Left ventricle myocardium inferior (tissue), 1 donor: ENCODE results near the gene GMEB2. TPM values are rescaled to one million over a fixed set of nuclear protein-coding genes. Genes with fewer than 3 reads are reported as not detected.
"Not testable (repeated sequence)": the region's sequence is repeated elsewhere in the genome, so short reads cannot be mapped to it uniquely, and the experiment has no call there.

Experiments used
- DNase-seq: peaks from one replicate; pipeline ENCODE4 v3.0.0-alpha.2; 2020
- H3K27ac ChIP-seq: fragments of 200-600 bp; replicated peaks from 2 replicates; pipeline ENCODE4 v1.8.0; 2021
- H3K27me3 ChIP-seq: fragments of 200-600 bp; 2 replicates; pipeline ENCODE4 v1.8.0; 2021; ENCODE audit warnings: low read depth
- H3K36me3 ChIP-seq: fragments of 200-600 bp; 2 replicates; pipeline ENCODE4 v1.8.0; 2021
- H3K4me1 ChIP-seq: fragments of 200-600 bp; 2 replicates; pipeline ENCODE4 v1.8.0; 2021
- H3K4me3 ChIP-seq: fragments of 200-600 bp; 2 replicates; pipeline ENCODE4 v1.8.0; 2021; ENCODE audit warnings: mild to moderate bottlenecking, moderate library complexity
- H3K9me3 ChIP-seq: fragments of 200-600 bp; replicated peaks from 2 replicates; pipeline ENCODE4 v1.8.0; 2021
- intact Hi-C: fragments of 100-400 bp; cut with micrococcal nuclease; formaldehyde crosslinking; loops from one replicate; pipeline ENCODE4 v1.11.0; 2022
- total RNA-seq: library from RNA; stranded (reverse); fragmentation: NEBNext Ultra II Directional; extraction: Animal tissue kit (Norgen Biotek cat#: 25700); gene quantifications from one replicate; pipeline ENCODE4 v1.2.1, GENCODE V29; 2021
- TF ChIP-seq, protein P1 (sequence below): fragments of 200-600 bp; IDR thresholded peaks from 2 replicates; pipeline ENCODE4 v1.8.0; 2021; ENCODE audit warnings: antibody characterized with exemption, mild to moderate bottlenecking, borderline replicate concordance
- donor health status: DM: no; HTN: yes; CAD: no; lungs with severe emphysema.

The GMEB2 gene
- total RNA-seq, 1 donor from 2014 or later, result 5.3 TPM

DNA sequence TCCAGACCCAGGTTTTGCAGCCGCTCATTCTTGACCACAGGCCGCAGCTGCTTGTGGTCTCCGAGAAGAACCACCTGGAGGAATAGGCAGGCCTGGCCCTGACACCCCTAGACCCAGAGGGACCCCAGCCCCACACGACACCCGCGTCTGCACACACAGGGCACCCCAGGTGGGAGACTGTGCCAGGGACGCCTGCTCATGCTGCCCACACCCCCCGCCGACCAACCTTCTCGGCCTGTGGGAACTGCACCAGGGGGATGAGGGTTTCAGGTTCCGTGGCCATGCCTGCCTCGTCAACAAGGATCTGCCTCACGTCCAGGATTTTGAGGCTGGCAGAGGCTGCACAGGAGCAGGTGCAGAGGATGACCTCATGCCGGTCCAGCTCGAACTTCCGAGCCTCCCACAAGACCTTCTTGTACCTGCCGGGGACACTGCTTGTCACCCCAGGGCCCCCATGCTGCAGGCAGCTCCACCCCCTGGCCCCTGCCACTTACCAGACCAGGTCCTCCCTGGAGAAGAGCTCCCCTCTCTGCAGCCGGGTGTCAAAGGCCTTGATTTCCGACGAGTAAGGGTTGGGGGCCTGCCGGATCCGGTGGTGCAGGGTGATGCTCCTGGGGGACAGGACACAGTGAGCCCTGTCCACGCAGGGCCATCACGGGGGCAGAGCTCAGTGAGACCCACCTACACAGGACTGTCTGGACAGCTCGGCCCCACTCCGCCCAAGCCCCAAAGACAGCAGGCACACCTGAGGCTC lies 65.9 kb downstream of the GMEB2 start:
- H3K36me3 ChIP-seq, result peaks cover 75% of the 10 kb centered on the region
- TF ChIP-seq, protein P1, sequence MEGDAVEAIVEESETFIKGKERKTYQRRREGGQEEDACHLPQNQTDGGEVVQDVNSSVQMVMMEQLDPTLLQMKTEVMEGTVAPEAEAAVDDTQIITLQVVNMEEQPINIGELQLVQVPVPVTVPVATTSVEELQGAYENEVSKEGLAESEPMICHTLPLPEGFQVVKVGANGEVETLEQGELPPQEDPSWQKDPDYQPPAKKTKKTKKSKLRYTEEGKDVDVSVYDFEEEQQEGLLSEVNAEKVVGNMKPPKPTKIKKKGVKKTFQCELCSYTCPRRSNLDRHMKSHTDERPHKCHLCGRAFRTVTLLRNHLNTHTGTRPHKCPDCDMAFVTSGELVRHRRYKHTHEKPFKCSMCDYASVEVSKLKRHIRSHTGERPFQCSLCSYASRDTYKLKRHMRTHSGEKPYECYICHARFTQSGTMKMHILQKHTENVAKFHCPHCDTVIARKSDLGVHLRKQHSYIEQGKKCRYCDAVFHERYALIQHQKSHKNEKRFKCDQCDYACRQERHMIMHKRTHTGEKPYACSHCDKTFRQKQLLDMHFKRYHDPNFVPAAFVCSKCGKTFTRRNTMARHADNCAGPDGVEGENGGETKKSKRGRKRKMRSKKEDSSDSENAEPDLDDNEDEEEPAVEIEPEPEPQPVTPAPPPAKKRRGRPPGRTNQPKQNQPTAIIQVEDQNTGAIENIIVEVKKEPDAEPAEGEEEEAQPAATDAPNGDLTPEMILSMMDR, result no peak
- no peak for DNase-seq

DNA sequence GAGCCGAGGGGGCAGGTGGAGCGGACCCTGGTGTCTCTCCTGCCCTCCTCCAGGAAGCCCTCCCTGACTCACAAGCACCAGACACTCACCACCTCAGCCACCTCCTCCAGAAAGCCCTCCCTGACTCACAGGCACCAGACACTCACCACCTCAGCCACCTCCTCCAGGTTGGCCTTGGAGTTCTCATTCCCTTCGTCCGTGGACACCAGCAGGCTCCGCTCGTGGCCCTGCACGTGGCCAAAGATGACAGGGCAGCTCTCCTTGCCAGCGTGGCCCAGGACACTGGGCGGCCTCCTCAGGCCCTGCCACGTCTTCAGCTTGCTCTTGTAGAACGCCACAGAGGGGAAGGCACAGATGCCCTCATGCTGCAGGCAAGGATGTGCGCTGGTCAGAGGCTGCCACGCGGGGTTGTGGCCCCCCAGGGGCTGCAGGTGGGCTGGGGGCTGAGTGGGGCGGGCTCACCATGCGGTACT lies 66.5 kb downstream of the GMEB2 start:
- intact Hi-C loops, result no loop called here
- Histone ChIP-seq H3K9me3 (no peaks in the 10 kb centered on the region), H3K27ac (no peak overlapping the region), H3K4me1 (no peaks in the 10 kb centered on the region), H3K36me3 (peaks cover 69% of the 10 kb centered on the region), H3K4me3 (no peak overlapping the region), H3K27me3 (no peaks in the 10 kb centered on the region)
- DNase-seq, result no peak
- TF ChIP-seq, protein P1, result no peak

More for the DNA sequence above, 65.9 kb downstream of the GMEB2 start:
- Histone ChIP-seq H3K27ac (no peak overlapping the region), H3K9me3 (no peaks in the 10 kb centered on the region), H3K27me3 (no peaks in the 10 kb centered on the region), H3K4me1 (no peaks in the 10 kb centered on the region), H3K4me3 (no peak overlapping the region)
- intact Hi-C loops, result no loop called here

DNA sequence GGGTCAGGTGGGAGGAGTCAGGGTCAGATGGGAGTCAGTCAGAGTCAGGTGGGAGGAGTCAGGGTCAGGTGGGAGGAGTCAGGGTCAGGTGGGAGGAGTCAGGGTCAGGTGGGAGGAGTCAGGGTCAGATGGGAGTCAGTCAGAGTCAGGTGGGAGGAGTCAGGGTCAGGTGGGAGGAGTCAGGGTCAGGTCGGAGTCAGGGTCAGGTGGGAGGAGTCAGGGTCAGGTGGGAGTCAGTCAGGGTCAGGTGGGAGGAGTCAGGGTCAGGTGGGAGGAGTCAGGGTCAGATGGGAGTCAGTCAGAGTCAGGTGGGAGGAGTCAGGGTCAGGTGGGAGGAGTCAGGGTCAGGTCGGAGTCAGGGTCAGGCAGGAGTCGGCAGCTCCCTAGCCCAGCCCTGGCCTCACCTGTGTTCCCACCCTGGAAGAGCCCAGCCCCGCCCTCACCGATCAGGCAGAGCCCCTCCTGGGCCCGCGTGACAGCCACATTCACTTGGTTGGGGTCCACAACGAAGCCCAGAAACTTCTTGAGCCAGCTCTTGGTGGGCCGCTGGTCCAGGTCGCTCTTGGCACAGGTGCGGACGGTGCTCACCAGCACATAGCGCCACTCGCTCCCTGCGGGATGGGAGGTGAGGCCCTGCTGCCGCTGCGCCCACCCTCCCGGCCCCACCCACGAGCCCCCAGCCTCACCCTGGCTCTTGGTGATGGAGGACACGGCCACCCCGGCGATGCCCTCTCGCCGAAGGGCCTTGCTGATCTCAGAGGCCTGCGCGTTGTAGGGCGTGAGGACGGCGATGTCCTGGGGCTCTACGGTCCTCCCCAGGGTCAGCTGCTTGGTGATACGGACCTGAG lies 67.2 kb downstream of the GMEB2 start:
- H3K4me3 ChIP-seq, intact Hi-C loops, DNase-seq, H3K27me3 ChIP-seq, H3K4me1 ChIP-seq, H3K9me3 ChIP-seq, H3K27ac ChIP-seq: not testable (repeated sequence)
- peaks cover 62% of the 10 kb centered on the region for H3K36me3 ChIP-seq

DNA sequence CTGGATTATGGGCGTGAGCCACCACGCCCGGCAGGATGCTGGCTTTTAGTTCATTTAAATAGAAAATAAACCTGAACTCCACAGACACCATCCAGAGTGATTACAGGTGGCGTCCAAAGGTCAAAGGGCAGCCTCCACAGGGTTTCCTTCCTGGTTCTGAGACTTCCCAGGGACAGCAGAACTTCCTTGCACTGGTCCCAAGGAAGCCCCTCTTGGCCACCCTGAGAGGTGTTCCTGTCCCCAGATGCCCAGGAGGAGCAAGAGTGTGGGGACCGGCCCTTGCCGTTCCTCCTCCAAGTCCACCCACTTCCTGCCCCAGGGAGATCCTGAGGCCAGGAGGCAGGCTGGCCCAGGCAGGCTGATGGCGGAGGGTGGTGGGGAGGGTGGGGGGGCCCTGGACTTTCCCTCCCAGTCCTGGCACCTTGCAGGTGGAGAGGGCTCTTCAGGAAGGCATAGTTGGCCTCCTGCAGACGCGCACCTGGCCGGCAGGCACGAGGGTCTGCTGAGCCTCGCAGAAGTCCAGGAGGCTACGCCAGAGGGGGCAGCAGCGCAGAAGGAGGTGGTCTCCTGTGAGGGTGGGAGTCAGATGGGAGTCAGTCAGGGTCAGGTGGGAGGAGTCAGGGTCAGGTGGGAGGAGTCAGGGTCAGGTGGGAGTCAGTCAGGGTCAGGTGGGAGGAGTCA lies 68.0 kb downstream of the GMEB2 start:
- Histone ChIP-seq H3K36me3 (peaks cover 55% of the 10 kb centered on the region), H3K9me3 (no peaks in the 10 kb centered on the region), H3K27ac (no peak overlapping the region), H3K27me3 (peaks cover 4% of the 10 kb centered on the region), H3K4me1 (peaks cover 8% of the 10 kb centered on the region), H3K4me3 (no peak overlapping the region)
- no peak for DNase-seq
- TF ChIP-seq, protein P1, result no peak
- intact Hi-C loops, result no loop called here

DNA sequence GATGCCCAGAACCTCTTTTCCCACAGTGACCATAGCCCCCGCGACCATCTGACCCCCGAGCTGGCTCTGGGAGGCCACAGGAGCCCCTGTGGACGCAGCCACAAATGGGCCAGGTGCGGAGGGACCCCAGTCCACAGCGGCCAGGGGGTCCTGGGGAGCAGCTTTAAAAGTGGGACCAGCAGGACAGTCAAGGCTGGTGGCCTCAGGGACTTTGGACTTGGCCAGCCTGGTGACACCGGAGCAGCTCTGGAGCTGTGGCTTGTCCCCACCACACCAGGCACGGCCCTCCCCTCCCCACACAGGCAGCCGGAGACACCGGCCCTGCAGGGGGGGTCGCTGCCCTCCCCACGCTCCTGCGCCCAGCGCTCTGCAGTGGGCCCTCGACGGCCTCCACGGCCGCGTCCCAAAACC lies 69.4 kb downstream of the GMEB2 start:
- Histone ChIP-seq H3K27me3 (peaks cover 15% of the 10 kb centered on the region), H3K36me3 (peaks cover 40% of the 10 kb centered on the region), H3K27ac (no peak overlapping the region), H3K4me3 (no peak overlapping the region), H3K4me1 (peaks cover 14% of the 10 kb centered on the region), H3K9me3 (no peaks in the 10 kb centered on the region)
- intact Hi-C loops, result no loop called here
- TF ChIP-seq, protein P1, result no peak
- DNase-seq, result no peak
